ENCODE results near the gene CCL15. TPM values are rescaled to one million over a fixed set of nuclear protein-coding genes. Genes with fewer than 3 reads are reported as not detected.

CCL15 gene
- total RNA-seq, 4 donors from 2014 or later, result not detected

- DNase-seq (ENCODE audit: low spot score in 2 of 2), result peak in 1 of 2 donors; percentile 77
- 64 to 66% methylated on average over 5 to 7 of the region's 7 CpGs for WGBS, 2 donors
- H3K4me3 ChIP-seq (ENCODE audit: low read depth, poor library complexity, severe bottlenecking), result no peak overlapping the region
- no peak for TF ChIP-seq POLR2A (IDR thresholded peaks at IDR 0.05)
- TF ChIP-seq, protein P1, sequence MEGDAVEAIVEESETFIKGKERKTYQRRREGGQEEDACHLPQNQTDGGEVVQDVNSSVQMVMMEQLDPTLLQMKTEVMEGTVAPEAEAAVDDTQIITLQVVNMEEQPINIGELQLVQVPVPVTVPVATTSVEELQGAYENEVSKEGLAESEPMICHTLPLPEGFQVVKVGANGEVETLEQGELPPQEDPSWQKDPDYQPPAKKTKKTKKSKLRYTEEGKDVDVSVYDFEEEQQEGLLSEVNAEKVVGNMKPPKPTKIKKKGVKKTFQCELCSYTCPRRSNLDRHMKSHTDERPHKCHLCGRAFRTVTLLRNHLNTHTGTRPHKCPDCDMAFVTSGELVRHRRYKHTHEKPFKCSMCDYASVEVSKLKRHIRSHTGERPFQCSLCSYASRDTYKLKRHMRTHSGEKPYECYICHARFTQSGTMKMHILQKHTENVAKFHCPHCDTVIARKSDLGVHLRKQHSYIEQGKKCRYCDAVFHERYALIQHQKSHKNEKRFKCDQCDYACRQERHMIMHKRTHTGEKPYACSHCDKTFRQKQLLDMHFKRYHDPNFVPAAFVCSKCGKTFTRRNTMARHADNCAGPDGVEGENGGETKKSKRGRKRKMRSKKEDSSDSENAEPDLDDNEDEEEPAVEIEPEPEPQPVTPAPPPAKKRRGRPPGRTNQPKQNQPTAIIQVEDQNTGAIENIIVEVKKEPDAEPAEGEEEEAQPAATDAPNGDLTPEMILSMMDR (IDR thresholded peaks at IDR 0.05), result no peak
- intact Hi-C loops (cut with DNase I; ENCODE audit: low total_unique reads), result no loop called here
Observed at GRCh38 chr17:35953720-35954119, 47.6 kb downstream of the CCL15 start.

DNA sequence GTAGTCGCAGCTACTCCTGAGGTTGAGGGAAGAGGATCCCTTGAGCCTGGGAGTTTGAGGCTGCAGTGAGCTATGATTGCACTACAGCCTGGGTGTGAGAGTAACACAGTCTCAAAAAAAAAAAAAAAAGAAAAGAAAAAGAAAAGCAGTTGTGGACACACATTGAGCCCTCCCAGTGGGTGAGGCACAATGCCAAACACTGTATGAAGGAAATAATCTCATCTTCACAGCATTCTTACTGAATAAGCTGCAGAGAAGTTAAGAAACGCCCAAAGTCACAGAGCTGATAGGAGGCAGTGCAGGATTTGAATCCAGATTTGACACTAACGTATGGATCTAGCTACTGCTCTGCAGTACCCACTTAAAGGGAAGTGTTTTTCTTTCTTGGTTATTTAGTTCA is 52.0 kb downstream of the CCL15 start:
- WGBS, 2 donors, result 63 to 68% methylated on average over 3 of the region's 3 CpGs
- no peak overlapping the region for H3K4me3 ChIP-seq (ENCODE audit: low read depth, poor library complexity, severe bottlenecking)
- no peak for TF ChIP-seq POLR2A (IDR thresholded peaks at IDR 0.05)
- TF ChIP-seq, protein P1 (IDR thresholded peaks at IDR 0.05), result no peak
- intact Hi-C loops (cut with DNase I; ENCODE audit: low total_unique reads), result no loop called here
- DNase-seq (ENCODE audit: low spot score in 2 of 2), result no peak

DNA sequence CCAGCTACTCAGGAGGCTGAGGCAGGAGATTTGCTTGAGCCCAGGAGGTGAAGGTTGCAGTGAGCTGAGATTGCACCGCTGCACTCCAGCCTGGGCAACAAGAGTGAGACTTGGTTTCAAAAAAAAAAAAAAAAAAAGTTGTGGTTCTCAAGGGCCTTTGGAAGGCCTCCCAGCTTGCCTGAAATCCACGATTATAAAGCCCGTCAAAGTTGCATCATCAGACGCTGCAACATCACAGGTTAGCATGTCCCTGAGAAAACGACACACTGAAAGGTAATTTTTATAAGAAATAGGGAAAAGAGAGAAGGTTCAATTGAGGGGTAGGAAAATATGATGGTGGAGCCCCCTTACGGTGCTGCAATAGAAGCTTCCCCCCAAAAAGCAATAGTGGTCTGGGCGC is 53.3 kb downstream of the CCL15 start:
- intact Hi-C loops (cut with DNase I; ENCODE audit: low total_unique reads), result no loop called here
- no peak overlapping the region for H3K4me3 ChIP-seq (ENCODE audit: low read depth, poor library complexity, severe bottlenecking)
- no peak for DNase-seq (ENCODE audit: low spot score in 2 of 2)
- TF ChIP-seq, protein P1 (IDR thresholded peaks at IDR 0.05), result no peak
- no peak for TF ChIP-seq POLR2A (IDR thresholded peaks at IDR 0.05)
- WGBS, 2 donors, result 86 to 94% methylated on average over 7 of the region's 7 CpGs

Other genes starting within 250 kb of the CCL15 start
- gene GAS2L2, start 248.3 kb downstream of the CCL15 start, total RNA-seq, result under 1 TPM in 1 of 4 donors, not detected in 3; 0.93 TPM
- gene C17orf50, start 240.7 kb downstream of the CCL15 start, total RNA-seq, result not detected
- gene MMP28, start 205.9 kb downstream of the CCL15 start, total RNA-seq, result 100 to 1,000 TPM in 1 of 4 donors, 10 to 100 TPM in 3; 62.5 to 115 (median 79.1) TPM
- gene TAF15, start 192.1 kb downstream of the CCL15 start, total RNA-seq, result 10 to 100 TPM; 39.0 to 79.0 (median 60.0) TPM
- gene HEATR9, start 132.7 kb downstream of the CCL15 start, total RNA-seq, result not detected
- 1 to 10 TPM in 3 of 4 donors, under 1 TPM in 1; 0.91 to 2.2 (median 1.2) TPM for gene CCL5, start 121.2 kb downstream of the CCL15 start, total RNA-seq
- gene RDM1, start 70.8 kb downstream of the CCL15 start, total RNA-seq, result not detected
- not detected for gene LYZL6, start 57.8 kb downstream of the CCL15 start, total RNA-seq
- gene CCL16, start 20.1 kb downstream of the CCL15 start, total RNA-seq, result under 1 TPM in 1 of 4 donors, not detected in 3; 0.39 TPM
- gene CCL14, start 14.8 kb downstream of the CCL15 start, total RNA-seq, result 10 to 100 TPM in 3 of 4 donors, 1 to 10 TPM in 1; 3.5 to 28.2 (median 17.3) TPM
- 10 to 100 TPM in 1 of 4 donors, 1 to 10 TPM in 1, under 1 TPM in 1, not detected in 1; 0.95 to 11.2 (median 3.9) TPM for gene CCL23, start 16.4 kb upstream of the CCL15 start, total RNA-seq
- gene CCL18, start 62.7 kb upstream of the CCL15 start, total RNA-seq, result under 1 TPM in 1 of 4 donors, not detected in 3; 0.19 TPM
- gene CCL3, start 88.6 kb upstream of the CCL15 start, total RNA-seq, result 1 to 10 TPM in 1 of 4 donors, under 1 TPM in 1, not detected in 2; 0.79 to 2.9 TPM
- under 1 TPM in 3 of 4 donors, not detected in 1; 0.29 to 0.76 (median 0.61) TPM for gene CCL4, start 102.3 kb upstream of the CCL15 start, total RNA-seq
- gene TBC1D3B, start 175.1 kb upstream of the CCL15 start, total RNA-seq, result 1 to 10 TPM in 3 of 4 donors, under 1 TPM in 1; 0.76 to 9.4 (median 5.8) TPM
- gene CCL3L1, start 195.2 kb upstream of the CCL15 start, total RNA-seq, result not detected
- 1 to 10 TPM in 1 of 4 donors, not detected in 3; 1.1 TPM for gene CCL4L2, start 209.5 kb upstream of the CCL15 start, total RNA-seq